AG04450 (cell line): ENCODE measurements around the gene CRIM1. TPM values are rescaled to one million over a fixed set of nuclear protein-coding genes. Genes with fewer than 3 reads are reported as not detected.

Source experiments
- CTCF ChIA-PET: fragments of 300-600, 350-600 bp; formaldehyde crosslinking; extraction: SDS; loops from one replicate; lab custom pipeline; 2022; ENCODE audit warnings: antibody characterized with exemption, inconsistent platforms; lab: Charles Lee
- POLR2A ChIA-PET: fragments of 350-600 bp; formaldehyde crosslinking; extraction: SDS; loops from one replicate; lab custom pipeline; 2021; ENCODE audit warnings: antibody characterized with exemption, inconsistent platforms; lab: Yijun Ruan, JAX
- DNase-seq: peaks from one replicate; pipeline ENCODE4 v3.0.0-alpha.2; 2011; ENCODE audit warnings: low read depth, low spot score
- H3K27ac ChIP-seq: one replicate; pipeline ENCODE4 v1.5.1; 2012; ENCODE audit warnings: low read depth, low read length, control low read depth
- H3K27me3 ChIP-seq: one replicate; pipeline ENCODE4 v1.6.0; 2012; ENCODE audit warnings: low read length; ENCODE audit not compliant: control insufficient read depth, insufficient read depth
- H3K4me3 ChIP-seq: 2 replicates; pipeline ENCODE4 v1.5.1; 2011; ENCODE audit warnings: mild to moderate bottlenecking, low read depth, low read length, control low read depth
- H3K9me3 ChIP-seq: 2 replicates; pipeline ENCODE4 v1.5.1; 2012; ENCODE audit warnings: low read length; ENCODE audit not compliant: control insufficient read depth, insufficient read depth
- CTCF ChIP-seq: IDR thresholded peaks from 2 replicates; pipeline ENCODE4 v1.5.1; 2011; ENCODE audit warnings: low read depth, low read length, control low read depth, inconsistent platforms
- polyA plus RNA-seq: library from polyadenylated mRNA; depleted of rRNA; stranded (reverse); fragments of >200 nt; gene quantifications from 2 replicates; pipeline ENCODE4 v1.2.3, GENCODE V29; 2011

The CRIM1 gene
- polyA plus RNA-seq, 1 experiment, result 142 TPM

GRCh38 chr2:36486521-36487044 lies 131.0 kb downstream of the CRIM1 start:
- POLR2A ChIA-PET, result interaction anchor here (0.9 to 3.5 kb wide), 5 partner anchors 18 to 128 kb away, joined by 3 to 20 read pairs (median 7); no protein-coding TSS in a partner anchor
- TF ChIP-seq CTCF, result no peak
- Histone ChIP-seq H3K9me3 (no peaks in the 10 kb centered on the region), H3K4me3 (no peak overlapping the region), H3K27me3 (no peaks in the 10 kb centered on the region), H3K27ac (peak overlapping the region; percentile 88)
- DNase-seq, result peak; percentile 49
- CTCF ChIA-PET, result no interaction called here

- no peaks in the 10 kb centered on the region for H3K27me3 ChIP-seq
- H3K9me3 ChIP-seq, result no peaks in the 10 kb centered on the region
- H3K27ac ChIP-seq, result peak overlapping the region; percentile 42
- DNase-seq, result no peak
- TF ChIP-seq CTCF, result no peak
- ChIA-PET CTCF (interaction anchor here (0.6 to 1.2 kb wide), 2 partner anchors 113 to 135 kb away, joined by 3 to 5 read pairs; no protein-coding TSS in a partner anchor), POLR2A (interaction anchor here (1.6 kb wide), 1 partner anchor 49 kb away, joined by 5 read pairs; no protein-coding TSS in a partner anchor)
- H3K4me3 ChIP-seq, result no peak overlapping the region
Measured at GRCh38 chr2:36487947-36488346, 132.4 kb downstream of the CRIM1 start.

GRCh38 chr2:36489281-36489680 lies 133.7 kb downstream of the CRIM1 start:
- no peaks in the 10 kb centered on the region for H3K9me3 ChIP-seq
- no peaks in the 10 kb centered on the region for H3K27me3 ChIP-seq
- H3K27ac ChIP-seq, result peak overlapping the region; percentile 40
- ChIA-PET CTCF (interaction anchor here (0.9 to 1.5 kb wide), 4 partner anchors 17 to 175 kb away, joined by 3 to 5 read pairs (median 4); no protein-coding TSS in a partner anchor), POLR2A (interaction anchor here (1.5 to 1.6 kb wide), 2 partner anchors 50 to 134 kb away, joined by 5 to 11 read pairs; partner anchors contain the start of gene CRIM1)
- no peak for TF ChIP-seq CTCF
- no peak overlapping the region for H3K4me3 ChIP-seq
- DNase-seq, result no peak

GRCh38 chr2:36490749-36491148 lies 135.2 kb downstream of the CRIM1 start:
- Histone ChIP-seq H3K9me3 (no peaks in the 10 kb centered on the region), H3K4me3 (no peak overlapping the region), H3K27ac (no peak overlapping the region), H3K27me3 (no peaks in the 10 kb centered on the region)
- CTCF ChIA-PET, result interaction anchor here (0.7 to 1.5 kb wide), 2 partner anchors 11 to 174 kb away, joined by 3 read pairs; no protein-coding TSS in a partner anchor
- TF ChIP-seq CTCF, result no peak
- DNase-seq, result no peak
- POLR2A ChIA-PET, result no interaction called here

- no peak overlapping the region for H3K4me3 ChIP-seq
- no peaks in the 10 kb centered on the region for H3K27me3 ChIP-seq
- H3K9me3 ChIP-seq, result no peaks in the 10 kb centered on the region
- ChIA-PET CTCF (interaction anchor here (0.9 to 2.4 kb wide), 5 partner anchors 9 to 179 kb away, joined by 3 to 8 read pairs (median 3); no protein-coding TSS in a partner anchor), POLR2A (no interaction called here)
- DNase-seq, result no peak
- no peak for TF ChIP-seq CTCF
- peak overlapping the region; percentile 40 for H3K27ac ChIP-seq
Measured at GRCh38 chr2:36492216-36492945, 136.8 kb downstream of the CRIM1 start.
